ENCODE data around the gene STAT4.

Gene STAT4

DNA sequence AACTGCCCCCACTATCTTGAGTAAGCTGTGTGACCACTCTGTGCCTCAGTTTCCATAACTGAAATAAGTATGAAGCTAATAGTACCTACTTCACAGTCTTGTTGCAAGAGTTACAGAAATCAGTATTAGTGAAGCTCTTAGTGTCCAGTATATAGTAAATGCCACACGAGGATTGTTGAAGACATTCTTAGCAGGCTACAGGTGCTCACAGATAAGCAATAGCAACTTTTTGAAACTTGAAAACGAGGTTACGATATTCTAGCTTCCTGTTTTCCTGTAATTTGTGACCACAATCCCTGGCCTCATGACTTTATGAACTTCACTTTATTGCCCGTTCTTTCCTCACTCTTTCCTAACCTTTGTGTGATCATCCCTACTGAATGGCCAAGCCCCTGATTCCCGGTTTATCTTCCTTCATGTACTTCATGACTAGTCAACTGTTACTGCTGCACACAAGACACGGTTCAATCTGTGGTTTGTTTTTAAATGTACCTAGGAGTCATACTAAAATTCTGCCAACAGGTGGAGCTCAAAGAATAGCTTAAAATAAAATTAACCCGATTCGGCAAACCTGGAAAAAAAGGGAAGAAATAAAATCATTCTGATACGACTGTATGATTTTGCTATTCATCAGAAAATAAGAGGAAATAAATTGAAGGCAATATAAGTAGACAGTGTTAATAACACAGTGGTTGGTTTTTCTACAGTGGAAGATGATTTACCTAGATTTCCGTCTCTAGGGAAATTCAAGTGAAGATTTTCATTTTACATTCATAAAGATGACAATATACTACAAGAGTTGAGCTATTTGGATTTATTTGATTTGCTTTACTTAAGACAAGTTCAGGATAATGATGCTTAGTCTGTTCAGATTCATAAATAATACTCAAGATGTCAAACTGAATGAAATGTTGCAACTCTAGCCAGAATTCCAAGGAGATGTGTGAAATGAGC, 98.7 kb downstream of the STAT4 start:
- no peak overlapping the region for H3K27ac ChIP-seq (ENCODE audit: insufficient read depth, low read length, poor library complexity, severe bottlenecking)
- no peak for DNase-seq
- H3K36me3 ChIP-seq (ENCODE audit: control insufficient read depth, insufficient read depth, low read length): peaks cover 6% of the 10 kb centered on the region

GRCh38 chr2:191051177-191051576, 99.6 kb downstream of the STAT4 start:
- Histone ChIP-seq H3K9me3 (ENCODE audit: control insufficient read depth, low read length) (no peaks in the 10 kb centered on the region), H3K27me3 (replicated peaks; ENCODE audit: control insufficient read depth, insufficient read depth, low read length, poor library complexity, severe bottlenecking) (no peaks in the 10 kb centered on the region), H3K36me3 (ENCODE audit: control insufficient read depth, insufficient read depth, low read length) (peaks cover 6% of the 10 kb centered on the region), H3K4me3 (ENCODE audit: insufficient read depth, low read depth, low read length, poor library complexity, severe bottlenecking) (no peak overlapping the region), H3K27ac (ENCODE audit: insufficient read depth, low read length, poor library complexity, severe bottlenecking) (no peak overlapping the region), H3K4me1 (ENCODE audit: control insufficient read depth, insufficient read depth, low read length, poor library complexity, severe bottlenecking) (peaks cover 10% of the 10 kb centered on the region)
- DNase-seq: no peak

More for the DNA sequence above, 98.7 kb downstream of the STAT4 start:
- H3K9me3 ChIP-seq (ENCODE audit: control insufficient read depth, low read length): no peaks in the 10 kb centered on the region
- no peak overlapping the region for H3K4me3 ChIP-seq (ENCODE audit: insufficient read depth, low read depth, low read length, poor library complexity, severe bottlenecking)
- peaks cover 18% of the 10 kb centered on the region for H3K4me1 ChIP-seq (ENCODE audit: control insufficient read depth, insufficient read depth, low read length, poor library complexity, severe bottlenecking)
- no peaks in the 10 kb centered on the region for H3K27me3 ChIP-seq (replicated peaks; ENCODE audit: control insufficient read depth, insufficient read depth, low read length, poor library complexity, severe bottlenecking)

DNA sequence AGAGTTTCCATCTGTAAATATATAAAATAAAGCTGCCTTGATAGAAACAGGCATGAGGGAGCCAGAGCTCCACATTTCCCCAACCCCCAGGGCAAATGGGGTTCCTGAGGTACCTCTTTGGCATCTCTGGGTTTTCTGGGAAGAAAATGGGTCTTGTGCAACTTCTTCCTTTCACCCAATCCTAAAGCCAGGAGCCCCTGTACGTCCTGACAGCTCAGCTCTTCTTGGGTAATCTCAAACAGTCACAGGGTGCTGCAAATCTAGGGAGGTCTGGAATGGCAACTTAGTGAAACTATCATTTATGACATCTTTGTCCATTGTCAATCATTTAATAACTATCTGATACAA, 100.2 kb downstream of the STAT4 start:
- peaks cover 6% of the 10 kb centered on the region for H3K4me1 ChIP-seq (ENCODE audit: control insufficient read depth, insufficient read depth, low read length, poor library complexity, severe bottlenecking)
- no peak for DNase-seq
- no peaks in the 10 kb centered on the region for H3K27me3 ChIP-seq (replicated peaks; ENCODE audit: control insufficient read depth, insufficient read depth, low read length, poor library complexity, severe bottlenecking)
- no peak overlapping the region for H3K4me3 ChIP-seq (ENCODE audit: insufficient read depth, low read depth, low read length, poor library complexity, severe bottlenecking)
- H3K27ac ChIP-seq (ENCODE audit: insufficient read depth, low read length, poor library complexity, severe bottlenecking): no peak overlapping the region
- no peaks in the 10 kb centered on the region for H3K9me3 ChIP-seq (ENCODE audit: control insufficient read depth, low read length)
- peaks cover 6% of the 10 kb centered on the region for H3K36me3 ChIP-seq (ENCODE audit: control insufficient read depth, insufficient read depth, low read length)

GRCh38 chr2:191049728-191050639, 100.8 kb downstream of the STAT4 start:
- peaks cover 5% of the 10 kb centered on the region for H3K4me1 ChIP-seq (ENCODE audit: control insufficient read depth, insufficient read depth, low read length, poor library complexity, severe bottlenecking)
- no peaks in the 10 kb centered on the region for H3K27me3 ChIP-seq (replicated peaks; ENCODE audit: control insufficient read depth, insufficient read depth, low read length, poor library complexity, severe bottlenecking)
- DNase-seq: no peak
- no peak overlapping the region for H3K4me3 ChIP-seq (ENCODE audit: insufficient read depth, low read depth, low read length, poor library complexity, severe bottlenecking)
- H3K9me3 ChIP-seq (ENCODE audit: control insufficient read depth, low read length): no peaks in the 10 kb centered on the region
- H3K27ac ChIP-seq (ENCODE audit: insufficient read depth, low read length, poor library complexity, severe bottlenecking): no peak overlapping the region
- peaks cover 6% of the 10 kb centered on the region for H3K36me3 ChIP-seq (ENCODE audit: control insufficient read depth, insufficient read depth, low read length)

- Histone ChIP-seq H3K9me3 (ENCODE audit: control insufficient read depth, low read length) (no peaks in the 10 kb centered on the region), H3K36me3 (ENCODE audit: control insufficient read depth, insufficient read depth, low read length) (peaks cover 6% of the 10 kb centered on the region), H3K27me3 (replicated peaks; ENCODE audit: control insufficient read depth, insufficient read depth, low read length, poor library complexity, severe bottlenecking) (no peaks in the 10 kb centered on the region), H3K4me3 (ENCODE audit: insufficient read depth, low read depth, low read length, poor library complexity, severe bottlenecking) (no peak overlapping the region), H3K4me1 (ENCODE audit: control insufficient read depth, insufficient read depth, low read length, poor library complexity, severe bottlenecking) (peaks cover 5% of the 10 kb centered on the region), H3K27ac (ENCODE audit: insufficient read depth, low read length, poor library complexity, severe bottlenecking) (no peak overlapping the region)
- DNase-seq: no peak
Observed at GRCh38 chr2:191048073-191048472, 102.7 kb downstream of the STAT4 start.

DNA sequence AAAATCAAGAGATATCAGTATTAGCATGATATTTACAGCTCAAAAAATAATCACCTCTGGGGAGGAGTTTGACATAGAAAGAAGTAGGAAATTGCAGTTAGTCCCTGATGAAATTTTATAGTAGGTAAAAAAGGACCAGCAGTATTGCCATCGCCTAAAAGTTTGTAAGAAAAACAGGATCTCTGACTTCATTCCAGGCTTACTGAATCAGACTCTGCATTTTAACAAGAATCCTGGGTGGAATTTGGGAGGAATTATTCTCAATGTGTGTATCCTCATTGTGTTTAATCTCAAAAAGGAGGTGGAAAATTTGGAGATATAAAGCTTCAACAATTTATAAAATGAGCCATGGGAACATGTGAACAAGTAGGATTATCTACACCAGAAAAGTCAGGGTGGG, 105.7 kb downstream of the STAT4 start:
- Histone ChIP-seq H3K4me3 (ENCODE audit: insufficient read depth, low read depth, low read length, poor library complexity, severe bottlenecking) (no peak overlapping the region), H3K36me3 (ENCODE audit: control insufficient read depth, insufficient read depth, low read length) (no peaks in the 10 kb centered on the region), H3K27me3 (replicated peaks; ENCODE audit: control insufficient read depth, insufficient read depth, low read length, poor library complexity, severe bottlenecking) (no peaks in the 10 kb centered on the region), H3K9me3 (ENCODE audit: control insufficient read depth, low read length) (no peaks in the 10 kb centered on the region), H3K4me1 (ENCODE audit: control insufficient read depth, insufficient read depth, low read length, poor library complexity, severe bottlenecking) (no peaks in the 10 kb centered on the region), H3K27ac (ENCODE audit: insufficient read depth, low read length, poor library complexity, severe bottlenecking) (no peak overlapping the region)
- DNase-seq: no peak

- DNase-seq: no peak
Observed at GRCh38 chr2:191043438-191043837, 107.4 kb downstream of the STAT4 start.

GRCh38 chr2:191041418-191042161, 109.2 kb downstream of the STAT4 start:
- peaks cover 9% of the 10 kb centered on the region for H3K36me3 ChIP-seq (ENCODE audit: control insufficient read depth, insufficient read depth, low read length)
- H3K27me3 ChIP-seq (replicated peaks; ENCODE audit: control insufficient read depth, insufficient read depth, low read length, poor library complexity, severe bottlenecking): no peaks in the 10 kb centered on the region
- H3K9me3 ChIP-seq (ENCODE audit: control insufficient read depth, low read length): no peaks in the 10 kb centered on the region
- DNase-seq: no peak
- no peak overlapping the region for H3K27ac ChIP-seq (ENCODE audit: insufficient read depth, low read length, poor library complexity, severe bottlenecking)
- peaks cover 13% of the 10 kb centered on the region for H3K4me1 ChIP-seq (ENCODE audit: control insufficient read depth, insufficient read depth, low read length, poor library complexity, severe bottlenecking)
- H3K4me3 ChIP-seq (ENCODE audit: insufficient read depth, low read depth, low read length, poor library complexity, severe bottlenecking): no peak overlapping the region

More at GRCh38 chr2:191043438-191043837, 107.4 kb downstream of the STAT4 start:
- Histone ChIP-seq H3K27ac (ENCODE audit: insufficient read depth, low read length, poor library complexity, severe bottlenecking) (no peak overlapping the region), H3K9me3 (ENCODE audit: control insufficient read depth, low read length) (no peaks in the 10 kb centered on the region), H3K36me3 (ENCODE audit: control insufficient read depth, insufficient read depth, low read length) (no peaks in the 10 kb centered on the region), H3K4me3 (ENCODE audit: insufficient read depth, low read depth, low read length, poor library complexity, severe bottlenecking) (no peak overlapping the region), H3K4me1 (ENCODE audit: control insufficient read depth, insufficient read depth, low read length, poor library complexity, severe bottlenecking) (peaks cover 11% of the 10 kb centered on the region), H3K27me3 (replicated peaks; ENCODE audit: control insufficient read depth, insufficient read depth, low read length, poor library complexity, severe bottlenecking) (no peaks in the 10 kb centered on the region)

GRCh38 chr2:191039616-191040015, 111.2 kb downstream of the STAT4 start:
- Histone ChIP-seq H3K9me3 (ENCODE audit: control insufficient read depth, low read length) (no peaks in the 10 kb centered on the region), H3K4me1 (ENCODE audit: control insufficient read depth, insufficient read depth, low read length, poor library complexity, severe bottlenecking) (peaks cover 13% of the 10 kb centered on the region), H3K27ac (ENCODE audit: insufficient read depth, low read length, poor library complexity, severe bottlenecking) (no peak overlapping the region), H3K27me3 (replicated peaks; ENCODE audit: control insufficient read depth, insufficient read depth, low read length, poor library complexity, severe bottlenecking) (no peaks in the 10 kb centered on the region), H3K4me3 (ENCODE audit: insufficient read depth, low read depth, low read length, poor library complexity, severe bottlenecking) (no peak overlapping the region), H3K36me3 (ENCODE audit: control insufficient read depth, insufficient read depth, low read length) (peaks cover 24% of the 10 kb centered on the region)
- DNase-seq: no peak
